Measurements from ENCODE around the gene SLC25A28. TPM values are rescaled to one million over a fixed set of nuclear protein-coding genes. Genes with fewer than 3 reads are reported as not detected.

The SLC25A28 gene
- 24.8 TPM for total RNA-seq
- long read RNA-seq, transcript SLC25A28-201 (4 exons, 1,451 nt), result major isoform, 26 of 54 reads
- long read RNA-seq, partial matches to known transcripts, result 2 of 54 reads
- long read RNA-seq, other reads (novel, unspliced or antisense), result 24 of 54 reads

GRCh38 chr10:99619851-99620710, at the start of gene SLC25A28:
TSS of gene SLC25A28 (minus strand) at chr10:99620439. CDS start at chr10:99620335, 104 bp downstream.
- intact Hi-C loops (cut with DNase I), result no loop called here
- peak; percentile 97 for DNase-seq (ENCODE audit: low spot score)

DNA sequence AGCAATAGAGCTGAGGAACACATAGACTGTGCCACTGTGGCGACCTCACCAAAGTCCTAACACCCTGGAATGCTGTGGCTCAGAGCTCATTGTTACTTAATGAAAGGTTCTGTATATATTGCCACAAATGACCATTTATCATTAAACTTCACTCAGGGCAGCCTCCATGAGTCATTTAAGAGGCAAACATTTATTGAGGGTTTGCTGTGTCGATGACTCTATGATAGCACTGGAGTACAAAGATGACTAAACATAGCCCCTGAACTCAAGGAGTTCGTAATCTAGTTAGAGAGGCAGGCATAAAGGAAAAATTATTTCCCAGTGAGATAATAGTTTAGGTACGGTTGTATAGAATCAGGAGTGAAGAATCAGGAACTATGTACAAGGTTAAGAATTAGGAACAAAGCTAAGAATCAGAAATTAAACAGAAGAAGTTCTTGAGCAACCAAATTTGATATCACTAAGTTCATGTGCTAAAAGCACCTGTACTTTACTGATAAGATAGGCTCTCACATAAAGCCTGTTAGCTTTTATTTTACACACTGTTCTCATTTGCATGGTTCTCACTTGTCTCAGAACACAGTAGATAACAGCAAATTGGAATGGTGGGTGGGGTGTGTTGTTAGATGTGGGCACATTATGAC, 47.0 kb upstream of the SLC25A28 start:
- DNase-seq (ENCODE audit: low spot score), result no peak
- intact Hi-C loops (cut with DNase I), result no loop called here

- DNase-seq (ENCODE audit: low spot score), result no peak
- intact Hi-C loops (cut with DNase I), result no loop called here
Observed at GRCh38 chr10:99665304-99665703, 45.1 kb upstream of the SLC25A28 start.

- no peak for DNase-seq (ENCODE audit: low spot score)
- intact Hi-C loops (cut with DNase I), result no loop called here
Observed at GRCh38 chr10:99661377-99661763, 41.1 kb upstream of the SLC25A28 start.

DNA sequence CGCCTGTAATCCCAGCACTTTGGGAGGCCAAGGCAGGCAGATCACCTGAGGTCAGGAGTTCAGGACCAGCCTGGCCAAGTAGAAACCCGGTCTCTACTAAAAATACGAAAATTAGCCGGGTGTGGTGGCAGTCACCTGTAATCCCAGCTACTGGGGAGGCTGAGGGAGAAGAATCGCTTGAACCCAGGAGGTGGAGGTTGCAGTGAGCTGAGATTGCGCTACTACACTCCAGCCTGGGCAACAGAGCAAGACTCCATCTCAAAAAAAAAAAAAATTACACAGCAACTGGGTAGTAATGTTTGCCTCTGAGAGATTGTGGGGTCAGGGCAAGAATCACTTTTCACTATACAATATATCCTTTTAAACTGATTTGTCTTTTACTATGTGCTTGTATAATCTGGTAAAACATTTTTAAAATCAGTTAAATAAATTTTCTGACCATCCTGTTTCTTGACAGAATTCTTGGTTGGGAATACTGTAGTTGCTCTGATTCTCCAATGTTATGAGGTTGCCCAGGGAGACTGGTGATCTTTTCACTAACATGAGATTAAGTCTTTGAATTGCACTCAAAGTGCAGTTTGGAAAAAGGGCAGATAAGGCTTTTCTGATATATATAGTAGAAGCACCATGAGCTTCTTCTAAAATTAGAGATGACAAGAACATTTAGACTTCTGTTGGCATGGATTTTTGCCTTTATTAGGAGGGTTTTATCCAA, 40.6 kb upstream of the SLC25A28 start:
- DNase-seq (ENCODE audit: low spot score), result no peak
- intact Hi-C loops (cut with DNase I), result no loop called here

DNA sequence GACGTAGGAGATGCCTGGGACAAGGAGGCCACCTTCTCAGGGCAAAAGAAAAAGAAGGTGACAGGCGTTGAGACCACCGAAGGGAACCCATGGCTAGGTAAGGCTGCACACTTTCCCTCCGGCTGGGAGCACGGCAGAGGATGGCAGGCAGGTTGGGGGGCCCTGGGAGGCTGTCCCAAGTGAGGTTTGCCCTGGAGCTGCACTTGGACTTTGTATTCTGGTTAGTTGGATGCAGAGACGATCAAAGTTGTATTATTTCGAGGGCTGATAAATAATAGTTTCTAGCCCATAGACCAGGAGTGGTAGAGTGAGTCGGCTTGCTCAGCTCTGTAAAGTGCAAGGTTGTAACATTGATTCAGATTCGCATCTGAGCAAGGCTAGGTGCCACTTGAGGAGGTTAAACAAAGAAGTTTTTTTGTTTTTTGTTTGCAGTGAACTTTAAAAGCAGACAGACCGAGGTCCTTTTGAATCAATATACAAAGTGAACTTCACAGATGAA, 39.7 kb upstream of the SLC25A28 start:
- intact Hi-C loops (cut with DNase I), result loop anchor here (1.0 kb wide), 1 partner anchor 39 kb away; no protein-coding TSS in a partner anchor
- DNase-seq (ENCODE audit: low spot score), result no peak

DNA sequence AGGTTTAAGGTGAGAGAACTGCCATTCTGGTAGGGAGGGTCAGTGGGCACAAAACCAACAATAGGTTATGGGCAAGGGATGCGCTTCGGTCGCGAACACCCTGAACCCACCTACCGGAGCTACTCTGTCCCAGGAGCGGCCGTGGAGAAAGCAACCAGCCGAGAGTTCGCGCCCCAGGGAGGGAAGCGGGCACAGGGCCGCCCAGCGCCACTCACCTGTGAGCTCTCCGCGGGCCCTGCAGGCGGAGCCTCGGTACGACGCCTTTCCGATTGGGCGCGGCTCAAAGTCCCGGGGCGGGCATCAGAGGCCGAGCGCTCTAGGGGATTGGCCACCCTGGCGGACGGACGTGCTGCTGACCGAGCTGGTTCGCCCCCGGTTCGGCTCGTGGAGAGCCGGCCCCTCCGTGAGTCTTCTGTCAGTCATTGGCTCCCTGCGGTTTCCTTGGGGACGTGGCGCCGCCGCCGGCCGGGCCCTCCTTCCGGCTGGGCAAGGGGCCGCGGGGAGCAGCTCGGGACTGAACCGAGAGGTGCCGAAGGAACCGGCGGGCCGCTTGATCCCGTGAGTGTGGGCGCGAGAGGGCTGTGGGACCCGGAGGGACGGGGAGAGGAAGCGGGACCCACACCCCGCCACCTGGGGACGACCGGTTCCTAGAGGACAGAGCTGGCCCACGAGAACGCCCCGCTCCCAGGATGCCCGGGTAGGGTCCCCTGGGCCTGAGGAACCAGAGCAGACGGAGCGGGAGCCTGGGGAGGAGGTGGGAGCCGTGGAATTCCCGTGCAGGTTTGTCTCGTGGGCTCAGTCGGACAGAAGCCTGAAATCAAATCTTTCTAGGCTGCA, 39.0 kb upstream of the SLC25A28 start, which contains the start of gene ENTPD7:
ENTPD7 (plus strand) TSS at position 479 of the 837 bp plus-strand sequence. CDS start 448 bp downstream, outside the sequence.
- intact Hi-C loops (cut with DNase I), result loop anchor here (1.0 kb wide), 1 partner anchor 38 kb away; no protein-coding TSS in a partner anchor

GRCh38 chr10:99658622-99659030, 38.4 kb upstream of the SLC25A28 start:
- peak; percentile 78 for DNase-seq (ENCODE audit: low spot score)
- intact Hi-C loops (cut with DNase I), result loop anchor here (1.0 kb wide), 1 partner anchor 37 kb away; no protein-coding TSS in a partner anchor

More for the DNA sequence above, 39.0 kb upstream of the SLC25A28 start, which contains the start of gene ENTPD7:
- DNase-seq (ENCODE audit: low spot score), result peak; percentile 99

- intact Hi-C loops (cut with DNase I), result no loop called here
Observed at GRCh38 chr10:99656199-99657064, 36.2 kb upstream of the SLC25A28 start.

DNA sequence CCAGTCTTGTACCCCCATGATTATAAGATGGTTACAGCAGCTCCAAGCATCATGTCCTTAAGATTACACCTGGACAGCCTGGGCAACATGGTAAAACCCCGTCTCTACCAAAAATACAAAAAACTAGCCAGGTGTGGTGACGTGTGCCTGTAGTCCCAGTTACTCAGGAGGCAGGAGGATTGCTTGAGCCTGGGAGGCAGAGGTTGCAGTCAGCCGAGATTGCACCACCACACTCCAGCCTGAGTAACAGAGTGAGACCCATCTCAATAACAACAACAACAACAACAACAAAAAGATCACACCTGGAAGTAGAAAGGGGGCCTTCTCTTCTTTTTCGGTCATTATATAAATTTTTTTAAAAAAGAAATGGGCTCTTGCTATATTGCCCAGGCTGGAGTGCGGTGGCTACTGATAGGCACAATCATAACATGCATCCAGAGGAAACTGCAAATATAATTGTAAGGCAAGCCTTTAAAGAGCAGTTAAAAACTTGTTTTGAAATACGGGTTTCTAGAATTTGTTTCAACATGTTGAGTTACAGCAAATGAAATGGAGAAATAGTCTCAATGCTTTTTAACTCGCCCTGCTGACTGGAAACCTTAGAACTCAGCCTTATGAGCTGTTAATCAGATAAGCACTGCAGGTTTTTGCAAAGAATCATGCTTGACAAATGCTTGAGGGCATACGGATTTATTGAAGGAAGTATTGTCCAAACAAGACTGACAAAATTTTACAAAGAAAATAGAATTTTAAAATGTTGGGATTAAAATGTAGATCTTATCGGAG, 34.3 kb upstream of the SLC25A28 start:
- intact Hi-C loops (cut with DNase I), result no loop called here
- no peak for DNase-seq (ENCODE audit: low spot score)

More at GRCh38 chr10:99656199-99657064, 36.2 kb upstream of the SLC25A28 start:
- DNase-seq (ENCODE audit: low spot score), result no peak

DNA sequence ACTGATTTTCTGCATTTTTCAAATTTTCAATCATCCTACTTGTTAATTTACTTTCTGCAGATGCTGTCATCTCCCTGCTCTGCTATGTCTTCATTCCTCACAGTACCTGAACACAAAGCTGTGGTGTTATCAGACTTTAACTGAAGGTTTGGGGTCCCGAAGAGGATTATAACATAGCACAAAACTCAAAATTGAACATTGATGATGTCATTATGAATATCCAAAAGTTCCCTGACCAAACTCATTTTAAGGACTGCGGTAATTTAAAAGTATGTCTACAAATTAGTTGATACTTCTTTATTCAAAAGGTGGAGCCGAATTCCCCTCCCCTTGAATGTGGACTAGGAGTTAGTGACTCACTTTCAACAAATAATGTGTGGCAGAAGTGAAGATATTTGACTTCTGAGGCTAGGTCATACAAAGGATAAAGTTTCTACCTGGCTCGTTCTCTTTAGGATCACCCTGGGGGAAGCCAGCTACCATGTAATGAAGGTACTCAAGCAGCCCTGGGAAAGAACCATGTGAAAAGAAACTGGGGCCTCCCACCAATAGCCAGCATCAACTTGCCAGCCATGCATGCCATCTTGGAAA, 32.7 kb upstream of the SLC25A28 start:
- intact Hi-C loops (cut with DNase I), result no loop called here
- DNase-seq (ENCODE audit: low spot score), result no peak

DNA sequence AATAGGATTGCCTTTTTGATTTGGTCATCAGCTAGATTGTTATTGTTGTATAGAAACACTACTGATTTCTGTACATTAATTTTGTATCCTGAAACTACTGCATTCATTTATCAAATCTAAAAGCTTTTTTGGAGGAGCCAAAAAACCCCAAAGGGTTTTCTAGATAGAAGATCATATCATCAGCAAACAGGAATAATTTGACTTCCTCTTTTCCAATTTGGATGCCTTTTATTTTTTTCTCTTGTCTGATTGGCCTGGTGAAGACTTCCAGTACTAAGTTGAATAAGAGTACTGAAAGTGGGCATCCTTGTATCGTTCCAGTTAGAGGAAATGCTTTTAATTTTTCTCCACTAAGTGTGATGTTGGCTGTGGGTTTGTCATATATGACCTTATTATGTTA, 28.5 kb upstream of the SLC25A28 start:
- no peak for DNase-seq (ENCODE audit: low spot score)
- intact Hi-C loops (cut with DNase I), result no loop called here

DNA sequence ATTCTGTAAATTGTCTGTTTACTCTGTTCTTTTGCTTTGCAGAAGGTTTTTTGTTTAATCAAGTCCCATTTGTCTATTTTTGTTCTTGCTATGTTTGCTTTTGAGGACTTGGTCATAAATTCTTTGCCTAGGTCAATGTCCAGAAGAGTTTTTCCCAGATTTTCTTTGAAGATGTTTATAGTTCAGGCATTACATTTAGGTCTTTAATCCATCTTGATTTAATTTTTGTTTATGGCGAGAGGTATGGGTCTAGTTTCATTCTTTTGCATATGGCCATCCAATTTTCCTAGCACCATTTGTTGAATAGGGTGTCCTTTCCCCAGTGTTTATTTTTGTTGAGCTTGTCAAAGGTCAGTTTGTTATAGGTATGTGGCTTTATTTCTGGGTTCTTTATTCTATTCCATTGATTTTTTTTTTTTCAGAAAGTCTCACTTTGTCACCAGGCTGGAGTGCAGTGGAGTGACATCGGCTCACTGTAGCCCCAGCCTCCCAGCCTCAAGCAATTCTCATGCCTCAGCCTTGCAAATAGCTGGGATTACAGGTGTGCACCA, 27.4 kb upstream of the SLC25A28 start:
- intact Hi-C loops (cut with DNase I), result no loop called here

GRCh38 chr10:99633832-99634231, 13.6 kb upstream of the SLC25A28 start:
- no peak for DNase-seq (ENCODE audit: low spot score)
- intact Hi-C loops (cut with DNase I), result no loop called here

More for the DNA sequence above, 27.4 kb upstream of the SLC25A28 start:
- no peak for DNase-seq (ENCODE audit: low spot score)

DNA sequence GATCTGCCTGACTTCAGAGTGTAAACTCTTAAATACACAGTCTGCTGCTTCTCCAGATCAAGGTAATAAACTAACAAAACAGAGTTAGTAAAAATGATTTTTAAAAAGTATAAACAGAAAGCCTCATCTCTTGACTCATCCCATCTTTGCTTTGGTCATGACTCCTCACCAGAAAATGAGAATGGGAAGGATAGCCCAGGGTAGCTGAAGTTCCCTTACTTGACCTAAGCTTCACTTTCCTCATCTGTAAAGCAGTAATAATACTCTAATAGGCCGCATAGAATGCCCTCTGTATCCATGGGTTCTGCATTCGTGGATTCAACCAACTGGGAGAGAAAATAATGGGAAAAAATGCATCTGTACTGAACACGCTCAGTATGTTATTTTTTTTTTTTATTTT, 11.3 kb upstream of the SLC25A28 start:
- intact Hi-C loops (cut with DNase I), result loop anchor here (2.0 kb wide), 1 partner anchor 79 kb away; no protein-coding TSS in a partner anchor
- DNase-seq (ENCODE audit: low spot score), result no peak

GRCh38 chr10:99630991-99631390, 10.8 kb upstream of the SLC25A28 start:
- no peak for DNase-seq (ENCODE audit: low spot score)
- intact Hi-C loops (cut with DNase I), result loop anchor here (2.0 kb wide), 1 partner anchor 80 kb away; no protein-coding TSS in a partner anchor
